GM12878 (cell line): ENCODE measurements around the gene RADIL. TPM values are rescaled to one million over a fixed set of nuclear protein-coding genes. Genes with fewer than 3 reads are reported as not detected.

Source experiments
- ATAC-seq: fragments of 200-7000 bp; cut with Tn5 transposase; 3 replicates; pipeline ENCODE4 v1.9.1; 2020; ENCODE audit warnings: mild to moderate bottlenecking, moderate library complexity
- BruUV-seq: library from RNA; stranded (reverse); fragments of 400-500 nt; replicated peaks from 2 replicates; lab custom pipeline; 2021; lab: Mats Ljungman, UMichigan
- CTCF ChIA-PET: fragments of 300-600 bp; sonication (Branson Sonifier 250); formaldehyde crosslinking; extraction: SDS; loops from one replicate; lab custom pipeline; 2021; ENCODE audit warnings: inconsistent platforms; lab: Yijun Ruan, JAX
- POLR2A ChIA-PET: fragments of 350-600 bp; formaldehyde crosslinking; extraction: SDS; loops from one replicate; lab custom pipeline; 2021; ENCODE audit warnings: inconsistent platforms; lab: Charles Lee
- RAD21 ChIA-PET: fragments of 300-600 bp; sonication (Branson Sonifier 250); formaldehyde crosslinking; loops from one replicate; lab custom pipeline; 2023; ENCODE audit warnings: antibody characterized with exemption; ENCODE audit not compliant: unreplicated experiment; lab: Charles Lee
- SMC1A ChIA-PET: fragments of 300-600 bp; sonication (Branson Sonifier 250); formaldehyde crosslinking; loops from one replicate; lab custom pipeline; 2023; ENCODE audit not compliant: unreplicated experiment, uncharacterized antibody; lab: Charles Lee
- DNase-seq: peaks from one replicate; pipeline ENCODE4 v3.0.0-alpha.2; 2011; ENCODE audit warnings: low read depth, low spot score
- FAIRE-seq: peaks from 3 replicates; lab custom pipeline; 2011; peaks lifted over from hg19 to GRCh38; lab: Jason Lieb, UNC
- H2AFZ ChIP-seq: 2 replicates; pipeline ENCODE4 v1.6.0; 2011; ENCODE audit warnings: low read depth, low read length, control low read depth; ENCODE audit not compliant: control insufficient read depth
- H3K27ac ChIP-seq: 2 replicates; pipeline ENCODE4 v1.5.1; 2011; ENCODE audit warnings: control low read depth; ENCODE audit not compliant: control insufficient read depth, insufficient read depth
- H3K27me3 ChIP-seq, 2 experiments: replicated peaks in 1 of 2; 2 replicates each; pipeline versions ENCODE4 v1.6.0 to v1.6.1; 2011; ENCODE audit warnings: low read length in 1 of 2; ENCODE audit not compliant: control insufficient read depth in 2 of 2, insufficient read depth in 2 of 2
- H3K36me3 ChIP-seq, 2 experiments: 2 replicates each; pipeline ENCODE4 v1.5.1; 2011; ENCODE audit warnings: low read length in 1 of 2; ENCODE audit not compliant: control insufficient read depth in 2 of 2, insufficient read depth in 2 of 2
- H3K4me1 ChIP-seq: 2 replicates; pipeline ENCODE4 v1.6.1; 2011; ENCODE audit warnings: mild to moderate bottlenecking, low read length, moderate library complexity, mixed read lengths; ENCODE audit not compliant: control insufficient read depth, insufficient read depth
- H3K4me2 ChIP-seq: 2 replicates; pipeline ENCODE4 v1.6.0; 2011; ENCODE audit warnings: control low read depth; ENCODE audit not compliant: control insufficient read depth, insufficient read depth
- H3K4me3 ChIP-seq: fragments of 200-600 bp; sonication (generic); 2 replicates; pipeline ENCODE4 v1.5.1; 2016
- H3K79me2 ChIP-seq: 2 replicates; pipeline ENCODE4 v1.6.0; 2011; ENCODE audit warnings: low read length; ENCODE audit not compliant: control insufficient read depth, insufficient read depth
- H3K9ac ChIP-seq: 2 replicates; pipeline ENCODE4 v1.8.0; 2011; ENCODE audit warnings: low read length, control low read depth, mixed read lengths; ENCODE audit not compliant: control insufficient read depth, insufficient read depth
- H3K9me3 ChIP-seq: replicated peaks from 3 replicates; pipeline ENCODE4 v1.5.1; 2011; ENCODE audit warnings: mild to moderate bottlenecking, low read length; ENCODE audit not compliant: control insufficient read depth, insufficient read depth
- H4K20me1 ChIP-seq: 2 replicates; pipeline ENCODE4 v1.6.0; 2011; ENCODE audit not compliant: control insufficient read depth, insufficient read depth
- BCL3 ChIP-seq: IDR thresholded peaks from 2 replicates; pipeline ENCODE4 v1.6.1; 2011; ENCODE audit warnings: borderline replicate concordance, low read depth, mild to moderate bottlenecking, moderate library complexity, low read length; ENCODE audit not compliant: insufficient read depth, poor library complexity, severe bottlenecking
- HCFC1 ChIP-seq: fragments of 150-350 bp; IDR thresholded peaks from 2 replicates; pipeline ENCODE4 v1.6.1; 2014; ENCODE audit warnings: low read length
- HDGF ChIP-seq: fragments of 450-650 bp; IDR thresholded peaks from 2 replicates; pipeline ENCODE4 v1.6.1; 2016; ENCODE audit warnings: antibody characterized with exemption
- JUNB ChIP-seq: IDR thresholded peaks from 2 replicates; pipeline ENCODE4 v1.6.1; 2016; ENCODE audit warnings: antibody characterized with exemption, mild to moderate bottlenecking
- MAX ChIP-seq: IDR thresholded peaks from 2 replicates; pipeline ENCODE4 v1.6.1; 2012; ENCODE audit warnings: low read depth, low read length, improper control_type of control experiment
- PAX5 ChIP-seq: IDR thresholded peaks from 2 replicates; pipeline ENCODE4 v1.6.1; 2011; ENCODE audit warnings: low read depth, low read length, borderline replicate concordance
- RCOR1 ChIP-seq: conservative IDR thresholded peaks from 2 replicates; pipeline ENCODE4 v1.6.1; 2012; ENCODE audit warnings: low read depth, low read length, improper control_type of control experiment
- SMAD1 ChIP-seq: fragments of 450-650 bp; IDR thresholded peaks from 2 replicates; pipeline ENCODE4 v1.6.1; 2018; ENCODE audit warnings: mild to moderate bottlenecking, low read depth; ENCODE audit not compliant: partially characterized antibody
- WGBS: methylation state at CpG from one replicate; pipeline ENCODE4 v1.1.6; 2016; ENCODE audit warnings: low lambda C conversion rate; ENCODE audit not compliant: insufficient replicate concordance, insufficient coverage; ENCODE audit errors: missing lambda C conversion rate; 5-methylcytosine and 5-hydroxymethylcytosine counted together
- in situ Hi-C: fragments of 300-500 bp; cut with MboI; formaldehyde crosslinking; loops from 9 replicates; pipeline ENCODE4 v1.14.3; 2018; ENCODE audit warnings: mixed read lengths
- intact Hi-C: fragments of 100-400 bp; cut with micrococcal nuclease; formaldehyde crosslinking; loops from one replicate; pipeline ENCODE4 v1.14.2; 2022; ENCODE audit not compliant: unreplicated experiment
- polyA plus RNA-seq, 11 experiments: library from polyadenylated mRNA; depleted of rRNA in 4 of 11; unstranded in 6 of 11; stranded (reverse) in 5 of 11; fragments of >200 nt; fragmentation: Nextera tagmentation in 4 of 11; fragmentation: Illumina TruSeq in 1 of 11; extraction: Ambion mirVana in 4 of 11; extraction: Trizol in 1 of 11; gene quantifications; 1 replicate in 1 of 11; 2 replicates in 10 of 11; pipeline versions ENCODE4 v1.2.1 to v1.2.3, GENCODE V29; 2011 to 2016; ENCODE audit warnings: inconsistent platforms in 2 of 11, missing spikeins in 2 of 11, low read depth in 1 of 11
- total RNA-seq, 4 experiments: library from RNA; depleted of rRNA in 3 of 4; stranded (reverse); fragments of >200 nt in 3 of 4; fragmentation: Illumina TruSeq in 1 of 4; extraction: Trizol in 1 of 4; gene quantifications; 2 replicates each; pipeline versions ENCODE4 v1.2.1 to v1.2.3, GENCODE V29; 2013 to 2021
- TF ChIP-seq, protein P1 (sequence below): IDR thresholded peaks from 2 replicates; pipeline ENCODE4 v1.6.1; 2012; ENCODE audit warnings: improper control_type of control experiment, low read depth, low read length; ENCODE audit not compliant: insufficient replicate concordance

The RADIL gene
- total and polyA plus RNA-seq, 10 of the 15 experiments (the other 5 are each of a cell fraction or from before 2014, with no cell fraction given): 0.05 to 0.06 TPM; not detected in 8

GRCh38 chr7:4845740-4846142, 37.8 kb downstream of the RADIL start:
- WGBS: 25% methylated on average over 18 of the region's 18 CpGs
- no peaks in the 10 kb centered on the region; a peak in 1 of 4 replicates for H3K27me3 ChIP-seq
- H3K36me3 ChIP-seq: no peaks in the 10 kb centered on the region
- H4K20me1 ChIP-seq: no peaks in the 10 kb centered on the region
- ChIA-PET POLR2A (no interaction called here), RAD21 (interaction anchor here (0.6 to 1.2 kb wide), 2 partner anchors 241 to 550 kb away, joined by 3 read pairs; no protein-coding TSS in a partner anchor), CTCF (no interaction called here), SMC1A (no interaction called here)
- no peak overlapping the region for H2AFZ ChIP-seq
- FAIRE-seq: no peak
- no peak overlapping the region for H3K27ac ChIP-seq
- no peaks in the 10 kb centered on the region for H3K4me1 ChIP-seq
- in situ Hi-C loops (no loop called here), intact Hi-C loops (loop anchor here (5.0 kb wide), 1 partner anchor 242 kb away; no protein-coding TSS in a partner anchor)
- H3K9me3 ChIP-seq: no peaks in the 10 kb centered on the region
- no peak for TF ChIP-seq RCOR1
- no peaks in the 10 kb centered on the region for H3K79me2 ChIP-seq
- no peak for ATAC-seq
- no peak overlapping the region for H3K9ac ChIP-seq
- DNase-seq: no peak
- no peak overlapping the region for H3K4me2 ChIP-seq
- no TSS peak for BruUV-seq
- H3K4me3 ChIP-seq: no peak overlapping the region

GRCh38 chr7:4842319-4843064, 41.0 kb downstream of the RADIL start:
- H2AFZ ChIP-seq: no peak overlapping the region
- TF ChIP-seq SMAD1 (no peak), PAX5 (no peak), HDGF (no peak), MAX (no peak), HCFC1 (no peak), JUNB (no peak), BCL3 (no peak)
- TF ChIP-seq, protein P1, sequence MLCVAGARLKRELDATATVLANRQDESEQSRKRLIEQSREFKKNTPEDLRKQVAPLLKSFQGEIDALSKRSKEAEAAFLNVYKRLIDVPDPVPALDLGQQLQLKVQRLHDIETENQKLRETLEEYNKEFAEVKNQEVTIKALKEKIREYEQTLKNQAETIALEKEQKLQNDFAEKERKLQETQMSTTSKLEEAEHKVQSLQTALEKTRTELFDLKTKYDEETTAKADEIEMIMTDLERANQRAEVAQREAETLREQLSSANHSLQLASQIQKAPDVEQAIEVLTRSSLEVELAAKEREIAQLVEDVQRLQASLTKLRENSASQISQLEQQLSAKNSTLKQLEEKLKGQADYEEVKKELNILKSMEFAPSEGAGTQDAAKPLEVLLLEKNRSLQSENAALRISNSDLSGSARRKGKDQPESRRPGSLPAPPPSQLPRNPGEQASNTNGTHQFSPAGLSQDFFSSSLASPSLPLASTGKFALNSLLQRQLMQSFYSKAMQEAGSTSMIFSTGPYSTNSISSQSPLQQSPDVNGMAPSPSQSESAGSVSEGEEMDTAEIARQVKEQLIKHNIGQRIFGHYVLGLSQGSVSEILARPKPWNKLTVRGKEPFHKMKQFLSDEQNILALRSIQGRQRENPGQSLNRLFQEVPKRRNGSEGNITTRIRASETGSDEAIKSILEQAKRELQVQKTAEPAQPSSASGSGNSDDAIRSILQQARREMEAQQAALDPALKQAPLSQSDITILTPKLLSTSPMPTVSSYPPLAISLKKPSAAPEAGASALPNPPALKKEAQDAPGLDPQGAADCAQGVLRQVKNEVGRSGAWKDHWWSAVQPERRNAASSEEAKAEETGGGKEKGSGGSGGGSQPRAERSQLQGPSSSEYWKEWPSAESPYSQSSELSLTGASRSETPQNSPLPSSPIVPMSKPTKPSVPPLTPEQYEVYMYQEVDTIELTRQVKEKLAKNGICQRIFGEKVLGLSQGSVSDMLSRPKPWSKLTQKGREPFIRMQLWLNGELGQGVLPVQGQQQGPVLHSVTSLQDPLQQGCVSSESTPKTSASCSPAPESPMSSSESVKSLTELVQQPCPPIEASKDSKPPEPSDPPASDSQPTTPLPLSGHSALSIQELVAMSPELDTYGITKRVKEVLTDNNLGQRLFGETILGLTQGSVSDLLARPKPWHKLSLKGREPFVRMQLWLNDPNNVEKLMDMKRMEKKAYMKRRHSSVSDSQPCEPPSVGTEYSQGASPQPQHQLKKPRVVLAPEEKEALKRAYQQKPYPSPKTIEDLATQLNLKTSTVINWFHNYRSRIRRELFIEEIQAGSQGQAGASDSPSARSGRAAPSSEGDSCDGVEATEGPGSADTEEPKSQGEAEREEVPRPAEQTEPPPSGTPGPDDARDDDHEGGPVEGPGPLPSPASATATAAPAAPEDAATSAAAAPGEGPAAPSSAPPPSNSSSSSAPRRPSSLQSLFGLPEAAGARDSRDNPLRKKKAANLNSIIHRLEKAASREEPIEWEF: no peak

More at GRCh38 chr7:4842319-4843064, 41.0 kb downstream of the RADIL start:
- no peaks in the 10 kb centered on the region for H3K4me1 ChIP-seq
- FAIRE-seq (no peak), DNase-seq (no peak), ATAC-seq (no peak)
- WGBS: 40% methylated on average over 22 of the region's 22 CpGs
- in situ Hi-C loops: no loop called here
- RAD21 ChIA-PET: interaction anchor here (0.6 kb wide), 1 partner anchor 250 kb away, joined by 4 read pairs; no protein-coding TSS in a partner anchor
- intact Hi-C loops: no loop called here
- POLR2A ChIA-PET: no interaction called here
- H4K20me1 ChIP-seq: no peaks in the 10 kb centered on the region
- CTCF ChIA-PET: no interaction called here
- H3K27ac ChIP-seq: no peak overlapping the region
- no peaks in the 10 kb centered on the region for H3K9me3 ChIP-seq
- no peaks in the 10 kb centered on the region for H3K79me2 ChIP-seq
- H3K9ac ChIP-seq: no peak overlapping the region
- no peaks in the 10 kb centered on the region for H3K36me3 ChIP-seq
- H3K27me3 ChIP-seq: no peaks in the 10 kb centered on the region
- BruUV-seq: no TSS peak
- no peak overlapping the region for H3K4me2 ChIP-seq
- SMC1A ChIA-PET: interaction anchor here (1.2 kb wide), 1 partner anchor 11 kb away, joined by 3 read pairs; no protein-coding TSS in a partner anchor
- no peak overlapping the region for H3K4me3 ChIP-seq
